ENCODE results near the gene ZNF287. TPM values are rescaled to one million over a fixed set of nuclear protein-coding genes. Genes with fewer than 3 reads are reported as not detected.

Gene ZNF287
- total RNA-seq, 1 experiment from 2014 or later, result 5.2 TPM

GRCh38 chr17:16516594-16517051 is 52.4 kb downstream of the ZNF287 start:
- peak; percentile 82 for DNase-seq (ENCODE audit: low read depth)

- peak; percentile 60 for DNase-seq (ENCODE audit: low read depth)
Measured at GRCh38 chr17:16515933-16516332, 53.1 kb downstream of the ZNF287 start.

GRCh38 chr17:16513873-16514272 is 55.1 kb downstream of the ZNF287 start:
- no peak for DNase-seq (ENCODE audit: low read depth)

GRCh38 chr17:16512011-16512410 is 57.0 kb downstream of the ZNF287 start:
- no peak for DNase-seq (ENCODE audit: low read depth)

GRCh38 chr17:16511593-16511992 is 57.4 kb downstream of the ZNF287 start:
- no peak for DNase-seq (ENCODE audit: low read depth)

- DNase-seq (ENCODE audit: low read depth), result no peak
Measured at GRCh38 chr17:16507918-16508533, 61.0 kb downstream of the ZNF287 start.

GRCh38 chr17:16506188-16506587 is 62.8 kb downstream of the ZNF287 start:
- no peak for DNase-seq (ENCODE audit: low read depth)

GRCh38 chr17:16504984-16505383 is 64.0 kb downstream of the ZNF287 start:
- no peak for DNase-seq (ENCODE audit: low read depth)

Other genes with a start within 250 kb of the ZNF287 start
- gene CENPV, start 215.7 kb downstream of the ZNF287 start, total RNA-seq (2014; rRNA removed; shearing (Covaris generic)), result 6.5 and 14.8 TPM in 2 replicates
- 2,073 and 2,186 TPM in 2 replicates for gene UBB, start 188.1 kb downstream of the ZNF287 start, total RNA-seq (2014; rRNA removed; shearing (Covaris generic))
- gene TRPV2, start 153.6 kb downstream of the ZNF287 start, total RNA-seq (2014; rRNA removed; shearing (Covaris generic)), result 123 and 130 TPM in 2 replicates
- 2.7 and 3.2 TPM in 2 replicates for gene LRRC75A, start 77.0 kb downstream of the ZNF287 start, total RNA-seq (2014; rRNA removed; shearing (Covaris generic))
- 2.1 and 4.8 TPM in 2 replicates for gene ZNF624, start 84.6 kb upstream of the ZNF287 start, total RNA-seq (2014; rRNA removed; shearing (Covaris generic))
- 0.10 and 0.12 TPM in 2 replicates for gene CCDC144A, start 121.0 kb upstream of the ZNF287 start, total RNA-seq (2014; rRNA removed; shearing (Covaris generic))